HG02642 (cell line): ENCODE data around the gene CHST4.
"Not testable (repeated sequence)": the region's sequence is repeated elsewhere in the genome, so short reads cannot be mapped to it uniquely, and the experiment has no call there.

Source experiments
- ATAC-seq: cut with Tn5 transposase; IDR thresholded peaks from one replicate; pipeline ENCODE4 v1.9.1; 2021; ENCODE audit warnings: mild to moderate bottlenecking; ENCODE audit not compliant: unreplicated experiment, poor library complexity

CHST4 gene

GRCh38 chr16:71567931-71568330, 41.7 kb downstream of the CHST4 start:
- ATAC-seq: no peak

GRCh38 chr16:71568551-71568950, 42.3 kb downstream of the CHST4 start:
- no peak for ATAC-seq

- no peak for ATAC-seq
Observed at GRCh38 chr16:71569621-71570020, 43.4 kb downstream of the CHST4 start.

GRCh38 chr16:71570144-71570543, 43.9 kb downstream of the CHST4 start:
- no peak for ATAC-seq

- no peak for ATAC-seq
Observed at GRCh38 chr16:71572497-71573116, 46.4 kb downstream of the CHST4 start.

- no peak for ATAC-seq
Observed at GRCh38 chr16:71573387-71574094, 47.3 kb downstream of the CHST4 start.

GRCh38 chr16:71574702-71575101, 48.5 kb downstream of the CHST4 start:
- no peak for ATAC-seq

GRCh38 chr16:71576971-71577370, 50.7 kb downstream of the CHST4 start, which contains the start of gene TAT:
Gene TAT (minus strand): TSS chr16:71577092. CDS start chr16:71576415, 677 bp downstream.
- no peak for ATAC-seq

GRCh38 chr16:71582553-71582848, 56.3 kb downstream of the CHST4 start:
- not testable (repeated sequence) for ATAC-seq

GRCh38 chr16:71584543-71585317, 58.5 kb downstream of the CHST4 start:
- no peak for ATAC-seq

- no peak for ATAC-seq
Observed at GRCh38 chr16:71585318-71585703, 59.1 kb downstream of the CHST4 start.
